ENCODE measurements around the gene IL1RAPL1. TPM values are rescaled to one million over a fixed set of nuclear protein-coding genes. Genes with fewer than 3 reads are reported as not detected.

The IL1RAPL1 gene
- total and polyA plus RNA-seq, 9 of the 15 experiments (the other 6 are each of a cell fraction or from before 2014, with no cell fraction given), result 0.04 to 0.07 (median 0.04) TPM; not detected in 6

DNA sequence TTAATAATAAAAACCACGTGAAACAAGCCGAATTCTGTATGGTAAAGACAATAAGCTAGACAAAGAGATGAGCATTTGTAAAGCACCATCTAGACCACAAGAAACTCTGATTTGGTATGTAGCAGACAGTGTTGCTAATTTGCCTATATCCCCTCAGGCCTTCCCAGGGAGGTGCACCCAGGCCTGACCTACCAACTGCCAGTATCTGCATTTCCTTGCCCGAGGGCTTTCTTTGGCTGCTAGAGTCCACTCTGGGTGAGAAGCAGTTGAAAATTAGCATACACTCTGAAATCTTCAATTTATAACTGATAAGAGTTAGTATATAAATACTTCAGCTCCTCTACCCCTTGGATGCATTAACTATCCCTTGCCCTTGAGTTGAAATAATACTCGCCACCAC lies 37.4 kb upstream of the IL1RAPL1 start:
- no peak for ATAC-seq
- Histone ChIP-seq H3K79me2 (ENCODE audit: control insufficient read depth, insufficient read depth, low read length) (no peaks in the 10 kb centered on the region), H3K4me2 (ENCODE audit: insufficient read depth, low read length) (no peak overlapping the region), H3K36me3 (ENCODE audit: control insufficient read depth, insufficient read depth, low read length) (no peaks in the 10 kb centered on the region), H4K20me1 (replicated peaks; ENCODE audit: control insufficient read depth, insufficient read depth, low read length) (no peaks in the 10 kb centered on the region), H3K9me3 (replicated peaks; ENCODE audit: control insufficient read depth, insufficient read depth, low read depth, low read length) (no peaks in the 10 kb centered on the region), H3K4me3 (no peak overlapping the region), H3K27ac (ENCODE audit: extremely low read depth, low read depth, low read length) (no peak overlapping the region), H3K9ac (ENCODE audit: insufficient read depth in 1 of 2, low read depth in 2 of 2, low read length in 2 of 2) (no peak overlapping the region), H3K9me1 (ENCODE audit: control insufficient read depth, insufficient read depth, low read length) (no peaks in the 10 kb centered on the region), H3K27me3 (ENCODE audit: control insufficient read depth in 2 of 2, insufficient read depth in 2 of 2, low read length in 2 of 2) (no peaks in the 10 kb centered on the region), H2AFZ (ENCODE audit: low read depth, low read length) (no peak overlapping the region), H3K4me1 (replicated peaks in 1 of 2; ENCODE audit: control insufficient read depth in 2 of 2, insufficient read depth in 2 of 2, low read length in 2 of 2) (no peaks in the 10 kb centered on the region)
- intact Hi-C loops (cut with micrococcal nuclease), result no loop called here
- DNase-seq (ENCODE audit: extremely low read depth in 1 of 4, low spot score in 3 of 4), result no peak
- ChIA-PET POLR2A (no interaction called here), CTCF (ENCODE audit: low intra/inter-chr PET ratio) (no interaction called here)
- in situ Hi-C loops (cut with MboI), result no loop called here
- 0% methylated on average over 4 of the region's 4 CpGs for WGBS (ENCODE audit: insufficient coverage, low coverage, missing lambda C conversion rate)
- no TSS peak for BruUV-seq (replicated peaks)
- FAIRE-seq, result no peak
- TF ChIP-seq SNIP1 (IDR thresholded peaks at IDR 0.05; ENCODE audit: low read depth) (no peak), EHMT2 (IDR thresholded peaks at IDR 0.05) (no peak), ZNF212 (CRISPR knock-in tag; IDR thresholded peaks at IDR 0.05) (no peak), POLR2G (IDR thresholded peaks at IDR 0.05; ENCODE audit: low read depth, low read length) (no peak), ZNF274 (IDR thresholded peaks at IDR 0.05; ENCODE audit: borderline replicate concordance, low read depth, low read length) (no peak), PURB (CRISPR knock-in tag; IDR thresholded peaks at IDR 0.05; ENCODE audit: low read depth) (no peak), TBP (optimal IDR thresholded peaks at IDR 0.05; ENCODE audit: low read depth, low read length) (no peak), KDM2B (CRISPR knock-in tag; IDR thresholded peaks at IDR 0.05) (no peak), ARNT (IDR thresholded peaks at IDR 0.05) (no peak), ZNF561 (CRISPR knock-in tag; conservative IDR thresholded peaks at IDR 0.05) (no peak), CBX3 (IDR thresholded peaks at IDR 0.05; ENCODE audit: borderline replicate concordance in 1 of 2, low read length in 2 of 2) (no peak)
- TF ChIP-seq, protein P1, sequence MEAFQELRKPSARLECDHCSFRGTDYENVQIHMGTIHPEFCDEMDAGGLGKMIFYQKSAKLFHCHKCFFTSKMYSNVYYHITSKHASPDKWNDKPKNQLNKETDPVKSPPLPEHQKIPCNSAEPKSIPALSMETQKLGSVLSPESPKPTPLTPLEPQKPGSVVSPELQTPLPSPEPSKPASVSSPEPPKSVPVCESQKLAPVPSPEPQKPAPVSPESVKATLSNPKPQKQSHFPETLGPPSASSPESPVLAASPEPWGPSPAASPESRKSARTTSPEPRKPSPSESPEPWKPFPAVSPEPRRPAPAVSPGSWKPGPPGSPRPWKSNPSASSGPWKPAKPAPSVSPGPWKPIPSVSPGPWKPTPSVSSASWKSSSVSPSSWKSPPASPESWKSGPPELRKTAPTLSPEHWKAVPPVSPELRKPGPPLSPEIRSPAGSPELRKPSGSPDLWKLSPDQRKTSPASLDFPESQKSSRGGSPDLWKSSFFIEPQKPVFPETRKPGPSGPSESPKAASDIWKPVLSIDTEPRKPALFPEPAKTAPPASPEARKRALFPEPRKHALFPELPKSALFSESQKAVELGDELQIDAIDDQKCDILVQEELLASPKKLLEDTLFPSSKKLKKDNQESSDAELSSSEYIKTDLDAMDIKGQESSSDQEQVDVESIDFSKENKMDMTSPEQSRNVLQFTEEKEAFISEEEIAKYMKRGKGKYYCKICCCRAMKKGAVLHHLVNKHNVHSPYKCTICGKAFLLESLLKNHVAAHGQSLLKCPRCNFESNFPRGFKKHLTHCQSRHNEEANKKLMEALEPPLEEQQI (IDR thresholded peaks at IDR 0.05), result no peak
- TF ChIP-seq, protein P2, sequence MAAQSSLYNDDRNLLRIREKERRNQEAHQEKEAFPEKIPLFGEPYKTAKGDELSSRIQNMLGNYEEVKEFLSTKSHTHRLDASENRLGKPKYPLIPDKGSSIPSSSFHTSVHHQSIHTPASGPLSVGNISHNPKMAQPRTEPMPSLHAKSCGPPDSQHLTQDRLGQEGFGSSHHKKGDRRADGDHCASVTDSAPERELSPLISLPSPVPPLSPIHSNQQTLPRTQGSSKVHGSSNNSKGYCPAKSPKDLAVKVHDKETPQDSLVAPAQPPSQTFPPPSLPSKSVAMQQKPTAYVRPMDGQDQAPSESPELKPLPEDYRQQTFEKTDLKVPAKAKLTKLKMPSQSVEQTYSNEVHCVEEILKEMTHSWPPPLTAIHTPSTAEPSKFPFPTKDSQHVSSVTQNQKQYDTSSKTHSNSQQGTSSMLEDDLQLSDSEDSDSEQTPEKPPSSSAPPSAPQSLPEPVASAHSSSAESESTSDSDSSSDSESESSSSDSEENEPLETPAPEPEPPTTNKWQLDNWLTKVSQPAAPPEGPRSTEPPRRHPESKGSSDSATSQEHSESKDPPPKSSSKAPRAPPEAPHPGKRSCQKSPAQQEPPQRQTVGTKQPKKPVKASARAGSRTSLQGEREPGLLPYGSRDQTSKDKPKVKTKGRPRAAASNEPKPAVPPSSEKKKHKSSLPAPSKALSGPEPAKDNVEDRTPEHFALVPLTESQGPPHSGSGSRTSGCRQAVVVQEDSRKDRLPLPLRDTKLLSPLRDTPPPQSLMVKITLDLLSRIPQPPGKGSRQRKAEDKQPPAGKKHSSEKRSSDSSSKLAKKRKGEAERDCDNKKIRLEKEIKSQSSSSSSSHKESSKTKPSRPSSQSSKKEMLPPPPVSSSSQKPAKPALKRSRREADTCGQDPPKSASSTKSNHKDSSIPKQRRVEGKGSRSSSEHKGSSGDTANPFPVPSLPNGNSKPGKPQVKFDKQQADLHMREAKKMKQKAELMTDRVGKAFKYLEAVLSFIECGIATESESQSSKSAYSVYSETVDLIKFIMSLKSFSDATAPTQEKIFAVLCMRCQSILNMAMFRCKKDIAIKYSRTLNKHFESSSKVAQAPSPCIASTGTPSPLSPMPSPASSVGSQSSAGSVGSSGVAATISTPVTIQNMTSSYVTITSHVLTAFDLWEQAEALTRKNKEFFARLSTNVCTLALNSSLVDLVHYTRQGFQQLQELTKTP (IDR thresholded peaks at IDR 0.05; ENCODE audit: low read depth in 1 of 2, partially characterized antibody in 2 of 2), result no peak
- TF ChIP-seq, protein P3, sequence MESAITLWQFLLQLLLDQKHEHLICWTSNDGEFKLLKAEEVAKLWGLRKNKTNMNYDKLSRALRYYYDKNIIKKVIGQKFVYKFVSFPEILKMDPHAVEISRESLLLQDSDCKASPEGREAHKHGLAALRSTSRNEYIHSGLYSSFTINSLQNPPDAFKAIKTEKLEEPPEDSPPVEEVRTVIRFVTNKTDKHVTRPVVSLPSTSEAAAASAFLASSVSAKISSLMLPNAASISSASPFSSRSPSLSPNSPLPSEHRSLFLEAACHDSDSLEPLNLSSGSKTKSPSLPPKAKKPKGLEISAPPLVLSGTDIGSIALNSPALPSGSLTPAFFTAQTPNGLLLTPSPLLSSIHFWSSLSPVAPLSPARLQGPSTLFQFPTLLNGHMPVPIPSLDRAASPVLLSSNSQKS (CRISPR knock-in tag; IDR thresholded peaks at IDR 0.05), result no peak
- TF ChIP-seq, protein P4, sequence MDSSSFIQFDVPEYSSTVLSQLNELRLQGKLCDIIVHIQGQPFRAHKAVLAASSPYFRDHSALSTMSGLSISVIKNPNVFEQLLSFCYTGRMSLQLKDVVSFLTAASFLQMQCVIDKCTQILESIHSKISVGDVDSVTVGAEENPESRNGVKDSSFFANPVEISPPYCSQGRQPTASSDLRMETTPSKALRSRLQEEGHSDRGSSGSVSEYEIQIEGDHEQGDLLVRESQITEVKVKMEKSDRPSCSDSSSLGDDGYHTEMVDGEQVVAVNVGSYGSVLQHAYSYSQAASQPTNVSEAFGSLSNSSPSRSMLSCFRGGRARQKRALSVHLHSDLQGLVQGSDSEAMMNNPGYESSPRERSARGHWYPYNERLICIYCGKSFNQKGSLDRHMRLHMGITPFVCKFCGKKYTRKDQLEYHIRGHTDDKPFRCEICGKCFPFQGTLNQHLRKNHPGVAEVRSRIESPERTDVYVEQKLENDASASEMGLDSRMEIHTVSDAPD (CRISPR knock-in tag; IDR thresholded peaks at IDR 0.05), result no peak

Data from K562 (cell line).